NCI-H187 treated with DMSO at 0.1 percent for 48 hours (cell line): ENCODE results near the gene KRTAP5-6.
"Not testable (repeated sequence)": the region's sequence is repeated elsewhere in the genome, so short reads cannot be mapped to it uniquely, and the experiment has no call there.

Source experiments
- DNase-seq: peaks from one replicate; lab custom pipeline; 2025; lab: John Stamatoyannopoulos, UW

Gene KRTAP5-6

DNA sequence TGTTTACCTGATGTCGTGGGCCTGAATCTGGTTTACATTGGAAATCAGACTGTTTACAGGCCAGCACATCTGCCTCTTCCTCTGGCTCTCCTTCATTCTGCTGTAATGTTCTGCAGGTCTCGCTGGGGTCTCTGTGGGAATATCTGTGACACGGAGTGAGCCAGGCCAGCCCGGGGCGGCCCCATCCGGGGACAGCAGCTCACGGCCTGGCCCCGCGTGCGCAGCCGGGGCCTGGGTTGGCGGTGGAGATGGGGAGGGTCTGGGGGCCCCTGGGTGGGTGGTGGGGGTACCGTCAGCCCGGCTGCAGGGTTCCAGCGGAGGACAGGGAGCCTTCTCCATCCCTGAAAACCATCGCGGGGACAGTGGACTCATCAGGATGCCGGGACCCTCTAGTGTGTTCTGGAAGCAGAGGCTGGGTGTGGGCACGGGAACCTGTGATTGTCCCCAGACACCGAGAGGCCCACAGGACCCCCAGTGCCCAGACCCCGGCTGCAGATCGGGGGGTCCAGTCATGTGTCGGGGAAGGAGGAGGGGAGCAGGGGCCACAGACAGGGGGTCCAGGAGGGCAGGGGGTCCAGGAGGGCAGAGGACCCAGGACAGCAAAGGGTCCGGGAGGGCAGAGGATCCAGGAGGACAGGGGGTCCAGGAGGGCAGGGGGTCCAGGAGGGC lies 13.0 kb upstream of the KRTAP5-6 start:
- DNase-seq = not testable (repeated sequence)

DNA sequence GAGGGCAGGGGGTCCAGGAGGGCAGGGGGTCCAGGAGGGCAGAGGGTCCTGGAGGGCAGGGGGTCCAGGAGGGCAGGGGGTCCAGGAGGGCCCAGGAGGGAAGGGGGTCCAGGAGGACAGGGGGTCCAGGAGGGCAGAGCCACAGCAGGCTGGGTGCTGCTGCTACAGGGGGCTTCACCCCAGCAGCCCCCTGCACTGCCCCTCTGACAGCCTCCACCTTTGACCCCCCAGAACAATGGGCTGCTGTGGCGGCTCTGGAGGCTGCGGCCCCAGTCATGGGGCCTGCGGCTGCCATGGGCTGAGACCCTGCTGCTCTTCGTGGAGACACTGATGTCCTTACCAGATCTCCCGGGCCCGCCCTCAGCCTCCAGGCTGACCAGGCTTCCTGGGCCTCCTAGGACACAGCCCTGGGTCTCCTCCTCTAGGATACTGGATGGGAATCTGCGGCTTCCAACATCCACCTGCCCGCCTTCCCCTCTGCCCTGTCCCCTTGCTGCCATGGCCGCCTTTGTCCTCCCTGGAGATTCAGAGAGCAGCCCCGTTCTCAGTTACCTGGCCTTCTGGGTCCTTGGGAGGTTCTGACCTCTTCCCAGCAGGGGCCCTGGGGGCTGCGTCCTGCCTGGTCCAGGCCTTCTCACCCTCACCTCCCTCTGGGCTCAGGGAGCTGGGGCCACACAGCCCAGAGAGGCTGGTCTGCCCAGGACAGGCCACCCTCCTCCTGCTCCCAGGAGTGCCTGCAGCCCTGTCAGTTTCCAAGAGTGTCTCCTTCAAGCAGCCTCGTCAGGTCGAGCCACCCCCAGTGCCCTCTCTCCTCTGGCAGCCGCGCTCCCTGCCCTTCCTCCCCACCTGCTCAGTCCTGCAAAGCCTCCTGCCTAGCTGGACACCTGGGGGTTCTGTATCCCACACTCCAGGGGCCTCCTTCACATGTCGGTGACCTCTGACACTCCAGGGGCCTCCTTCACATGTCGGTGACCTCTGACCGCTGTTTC lies 11.8 kb upstream of the KRTAP5-6 start:
- DNase-seq = not testable (repeated sequence)

DNA sequence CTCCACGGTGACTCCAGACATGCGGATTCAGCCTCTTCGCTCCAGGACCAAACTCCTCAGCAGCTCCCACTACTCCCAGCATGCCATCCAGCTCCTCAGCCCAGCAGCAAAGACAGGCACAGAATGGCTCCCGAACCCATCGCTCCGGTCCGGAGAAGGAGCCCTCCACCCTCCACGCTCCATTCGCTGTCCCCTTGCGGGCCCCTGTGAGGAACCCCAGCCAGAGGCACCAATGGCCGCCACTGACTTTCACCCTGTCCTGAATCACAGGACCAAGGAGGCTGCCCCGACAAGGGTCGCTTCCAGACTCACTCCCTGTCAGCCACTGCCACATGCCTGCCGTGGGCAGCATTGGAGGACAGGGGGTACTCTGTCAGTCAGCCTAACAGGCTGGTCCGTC lies 10.8 kb upstream of the KRTAP5-6 start:
- not testable (repeated sequence) for DNase-seq

DNA sequence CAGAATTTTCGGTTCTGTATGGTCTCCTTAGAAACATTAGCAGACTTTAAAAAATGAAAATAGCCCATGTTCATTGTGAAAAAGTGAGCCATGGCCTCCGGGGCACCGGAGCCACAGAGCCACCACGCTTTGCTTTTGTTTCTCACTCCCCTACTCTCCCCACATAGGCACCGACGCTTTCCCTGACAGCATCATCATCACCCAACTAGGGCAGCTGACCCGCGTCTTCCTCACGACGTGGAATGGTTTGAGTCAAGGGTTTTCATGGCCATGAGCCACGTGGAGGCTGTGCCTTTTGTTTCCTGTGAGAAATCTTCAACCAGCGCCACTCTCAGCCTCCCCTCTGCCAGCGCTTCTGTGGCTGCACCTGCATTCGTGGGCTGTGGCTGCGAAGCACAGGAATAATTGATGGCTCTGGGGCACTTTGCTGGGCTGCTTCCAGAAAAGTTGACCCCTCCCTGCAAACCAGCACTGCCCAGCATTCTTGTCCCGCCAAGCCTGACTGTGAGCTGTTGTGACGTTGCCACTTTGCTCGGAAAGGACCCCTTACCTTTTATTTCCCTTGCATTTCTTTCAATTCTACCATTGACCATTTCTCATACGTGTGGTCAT lies 8.6 kb upstream of the KRTAP5-6 start:
- not testable (repeated sequence) for DNase-seq

DNA sequence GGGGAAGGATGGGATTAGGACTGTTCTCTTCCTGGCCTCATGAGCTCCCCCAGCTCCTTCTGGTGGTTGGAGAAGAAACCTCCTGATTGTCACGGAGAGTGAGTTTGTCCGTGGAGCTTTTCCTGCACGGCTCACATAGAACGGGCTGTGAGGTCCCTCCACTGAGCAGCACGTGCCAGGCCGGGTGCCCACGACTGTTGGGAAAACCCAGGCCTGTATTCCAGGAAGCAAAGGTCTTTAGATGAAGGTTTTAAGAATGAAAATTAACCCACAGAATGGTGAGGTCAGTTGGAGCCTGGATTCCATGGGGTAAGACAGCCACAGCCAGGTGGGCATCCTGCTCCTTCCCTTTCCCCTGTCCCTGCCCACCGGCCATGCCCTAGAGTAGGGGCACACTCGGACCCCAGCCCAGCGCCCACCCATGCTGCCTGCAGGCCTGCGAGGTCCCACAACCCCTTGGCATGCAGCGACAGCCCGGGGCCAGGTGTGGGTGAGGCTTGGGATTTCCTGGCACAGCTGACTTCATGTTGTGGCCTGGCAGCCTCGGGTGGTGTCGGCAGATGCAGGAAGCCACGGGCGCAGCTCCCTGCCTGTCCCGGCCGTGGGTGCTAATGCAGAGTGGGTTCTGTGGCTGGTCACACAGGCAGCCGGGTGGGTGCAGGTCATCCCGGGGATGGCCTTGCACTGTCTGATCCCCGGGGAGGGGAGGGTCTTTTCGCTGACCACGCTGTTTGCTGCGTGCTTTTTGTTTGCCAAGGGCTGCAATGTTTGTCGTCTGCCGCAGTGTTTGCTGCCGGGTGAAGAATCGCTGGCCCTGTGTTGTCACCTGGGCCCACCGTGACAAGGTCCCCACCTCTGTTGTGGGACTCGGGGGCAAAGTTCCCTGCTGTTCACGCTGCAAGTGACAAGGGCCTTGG lies 7.5 kb upstream of the KRTAP5-6 start:
- not testable (repeated sequence) for DNase-seq

DNA sequence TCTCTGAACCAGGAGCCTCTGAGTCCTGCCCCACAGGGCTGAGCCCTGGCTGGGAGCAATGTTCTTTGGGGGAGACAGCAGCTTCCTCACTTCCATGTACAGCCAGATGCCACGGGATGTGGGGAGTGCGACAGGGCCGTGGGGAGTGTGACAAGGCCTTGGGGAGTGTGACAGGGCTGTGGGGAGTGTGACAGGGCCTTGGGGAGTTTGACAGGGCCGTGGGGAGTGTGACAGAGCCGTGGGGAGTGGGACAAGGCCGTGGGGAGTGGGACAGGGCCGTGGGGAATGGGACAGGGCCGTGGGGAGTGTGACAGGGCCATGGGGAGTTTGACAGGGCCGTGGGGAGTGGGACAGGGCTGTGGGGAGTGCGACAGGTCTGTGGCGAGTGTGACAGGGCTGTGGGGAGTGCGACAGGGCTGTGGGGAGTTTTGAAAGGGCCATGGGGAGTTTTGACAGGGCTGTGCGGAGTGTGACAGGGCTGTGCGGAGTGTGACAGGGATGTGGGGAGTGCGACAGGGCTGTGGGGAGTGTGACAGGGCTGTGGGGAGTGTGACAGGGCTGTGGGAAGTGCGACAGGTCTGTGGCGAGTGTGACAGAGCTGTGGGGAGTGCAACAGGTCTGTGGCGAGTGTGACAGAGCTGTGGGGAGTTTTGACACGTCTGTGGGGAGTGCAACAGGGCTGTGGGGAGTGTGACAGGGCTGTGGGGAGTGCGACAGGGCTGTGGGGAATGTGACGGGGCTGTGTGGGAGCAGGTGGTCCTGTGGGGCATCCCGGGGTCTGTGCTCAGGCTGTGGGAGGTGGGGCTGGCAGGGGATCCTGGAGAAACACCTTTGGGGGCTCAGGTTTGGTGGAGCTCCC lies 6.6 kb upstream of the KRTAP5-6 start:
- no peak for DNase-seq

DNA sequence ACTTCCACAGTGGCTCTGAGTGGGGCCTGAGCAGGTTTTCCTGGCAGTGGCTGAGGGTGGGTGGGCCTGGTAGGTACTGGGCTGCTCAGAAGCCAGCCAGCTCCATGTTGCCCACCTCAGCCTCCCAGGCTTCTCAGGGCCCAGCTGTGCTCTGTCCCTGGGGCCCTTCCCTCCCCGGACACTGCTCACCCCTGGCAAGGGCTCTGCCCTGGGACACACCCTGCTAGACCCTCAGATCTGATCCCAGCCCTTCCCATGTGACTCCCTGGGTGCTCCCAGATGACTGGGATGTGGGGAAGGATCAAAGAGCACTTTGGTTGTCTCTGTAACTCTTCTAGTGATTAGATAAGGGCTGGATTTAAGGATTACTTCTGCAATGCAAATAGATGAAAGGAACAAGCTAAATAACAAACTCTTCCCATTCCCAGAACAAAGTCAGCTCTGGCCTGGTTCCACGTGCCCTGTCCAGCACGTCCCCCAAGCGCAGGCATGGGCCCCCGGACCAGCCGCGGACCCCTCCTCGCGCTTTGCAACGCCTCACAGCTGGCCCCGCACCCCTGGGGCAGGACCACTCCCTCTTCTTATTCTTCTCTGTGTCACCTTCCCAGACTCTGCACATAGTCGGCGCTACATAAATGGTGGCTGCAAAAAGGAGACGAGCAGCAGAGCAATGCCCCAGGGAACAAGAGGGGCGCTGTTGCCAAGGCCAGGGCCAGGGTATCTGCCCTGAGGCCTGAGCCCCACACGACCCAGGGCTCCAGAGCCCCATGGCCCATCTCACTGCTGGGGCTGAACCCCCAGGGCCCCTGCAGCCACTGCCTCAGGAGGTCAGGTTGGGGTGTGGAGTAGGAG lies 5.7 kb upstream of the KRTAP5-6 start:
- DNase-seq = no peak

DNA sequence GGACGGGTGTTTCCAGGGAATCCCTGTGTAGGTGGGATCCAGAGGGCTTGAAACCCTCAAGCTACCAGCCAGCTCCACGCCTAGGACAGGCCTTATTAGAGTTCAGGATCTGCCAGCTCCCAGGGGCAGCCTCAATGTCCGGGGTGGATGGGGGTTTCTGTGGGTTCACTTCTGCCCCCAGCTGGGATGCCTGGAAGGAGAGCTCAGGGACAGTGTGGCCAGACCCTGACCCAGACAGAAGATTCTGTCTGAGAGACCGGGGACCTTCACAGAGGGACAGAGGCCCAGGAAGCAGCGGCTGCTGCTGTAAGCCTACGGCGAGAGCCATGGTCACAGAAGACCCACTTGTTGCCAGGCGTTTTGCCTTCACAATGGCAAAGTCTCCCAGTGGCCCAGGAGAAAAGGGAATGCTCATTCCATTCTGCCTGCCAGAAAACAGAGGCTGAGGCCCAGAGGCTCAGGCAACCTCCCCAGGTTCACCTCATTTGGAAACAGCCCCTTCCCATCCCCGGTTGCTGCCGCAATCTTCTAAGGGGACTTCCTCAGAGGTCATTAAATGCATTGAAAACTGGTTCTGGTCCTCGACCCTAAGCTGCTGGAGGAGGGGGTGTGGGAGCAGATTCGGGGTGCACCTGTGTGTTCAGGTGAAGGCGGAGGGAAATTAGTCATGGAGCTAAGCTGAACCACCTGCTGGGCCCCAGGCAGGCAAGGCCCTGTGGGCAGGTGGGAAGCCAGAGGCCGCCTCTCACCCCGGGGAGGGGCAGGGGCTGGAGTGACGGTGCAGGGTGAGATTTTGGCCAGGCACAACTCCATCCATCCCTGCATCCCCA lies 4.9 kb upstream of the KRTAP5-6 start:
- DNase-seq = no peak

DNA sequence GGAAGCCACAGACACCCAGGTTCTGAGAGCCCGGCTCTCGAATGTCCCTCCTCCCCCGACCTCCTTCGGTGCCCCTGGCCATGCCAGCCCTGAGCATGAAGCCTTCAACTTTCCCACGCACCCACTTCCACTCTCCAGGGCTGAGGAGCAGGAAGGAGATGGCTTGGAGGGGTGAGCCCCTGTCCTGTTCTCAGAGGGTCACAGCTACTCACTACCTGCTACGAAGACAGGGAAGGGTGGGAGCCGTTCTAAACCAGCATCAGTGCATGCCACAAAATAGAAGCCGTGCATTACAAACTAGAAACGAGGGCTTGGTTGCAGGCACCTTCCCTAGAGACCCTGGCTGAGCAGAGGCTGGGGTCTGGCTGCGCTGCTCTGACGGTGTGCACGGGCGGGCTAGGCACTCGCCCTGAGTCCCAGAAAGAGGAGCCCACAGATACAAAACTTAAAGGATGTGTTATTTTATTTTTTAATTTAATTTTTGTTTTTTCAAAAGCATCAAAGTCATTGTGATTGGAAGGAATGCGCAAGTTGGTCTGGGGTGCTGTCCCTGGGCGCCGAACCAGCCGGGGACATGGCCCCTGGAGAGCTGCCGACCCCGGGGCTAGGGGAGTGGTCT lies 4.2 kb upstream of the KRTAP5-6 start:
- no peak for DNase-seq

DNA sequence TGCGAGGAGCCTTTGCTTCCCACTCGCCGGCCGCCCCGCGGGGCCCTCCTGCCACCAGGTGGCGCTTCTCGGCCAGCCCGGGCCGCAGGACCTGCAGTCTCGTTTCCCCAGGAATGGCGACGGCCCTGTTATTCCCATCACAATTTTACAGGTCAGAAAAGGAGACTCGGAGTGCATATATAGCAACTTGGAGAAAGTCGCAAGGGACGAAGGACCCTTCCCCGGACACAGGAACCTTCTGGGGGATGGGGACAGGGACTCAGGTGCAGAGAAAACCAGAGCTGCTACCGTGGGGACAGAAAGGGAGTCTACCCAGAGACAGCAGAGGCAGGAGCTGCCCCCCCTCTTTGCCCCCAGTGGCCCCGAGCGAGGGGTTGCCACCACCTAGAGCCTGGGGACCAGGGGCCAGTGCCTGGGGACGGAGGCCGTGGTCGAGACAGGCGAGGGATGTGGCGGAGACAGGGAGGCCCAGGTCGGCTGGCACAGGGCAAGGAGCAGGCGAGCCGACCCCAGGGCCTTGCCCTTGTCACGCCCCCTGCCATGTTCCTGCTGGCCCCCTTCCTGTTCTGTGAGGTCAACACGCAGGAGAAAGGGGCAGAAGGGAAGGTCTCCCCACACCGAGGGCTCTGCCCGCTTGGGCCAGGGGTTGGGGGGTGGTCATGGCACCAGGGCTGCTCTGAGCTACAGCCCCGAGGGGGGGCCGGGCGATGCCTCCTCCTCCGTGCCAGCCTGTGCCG lies 3.5 kb upstream of the KRTAP5-6 start:
- no peak for DNase-seq

DNA sequence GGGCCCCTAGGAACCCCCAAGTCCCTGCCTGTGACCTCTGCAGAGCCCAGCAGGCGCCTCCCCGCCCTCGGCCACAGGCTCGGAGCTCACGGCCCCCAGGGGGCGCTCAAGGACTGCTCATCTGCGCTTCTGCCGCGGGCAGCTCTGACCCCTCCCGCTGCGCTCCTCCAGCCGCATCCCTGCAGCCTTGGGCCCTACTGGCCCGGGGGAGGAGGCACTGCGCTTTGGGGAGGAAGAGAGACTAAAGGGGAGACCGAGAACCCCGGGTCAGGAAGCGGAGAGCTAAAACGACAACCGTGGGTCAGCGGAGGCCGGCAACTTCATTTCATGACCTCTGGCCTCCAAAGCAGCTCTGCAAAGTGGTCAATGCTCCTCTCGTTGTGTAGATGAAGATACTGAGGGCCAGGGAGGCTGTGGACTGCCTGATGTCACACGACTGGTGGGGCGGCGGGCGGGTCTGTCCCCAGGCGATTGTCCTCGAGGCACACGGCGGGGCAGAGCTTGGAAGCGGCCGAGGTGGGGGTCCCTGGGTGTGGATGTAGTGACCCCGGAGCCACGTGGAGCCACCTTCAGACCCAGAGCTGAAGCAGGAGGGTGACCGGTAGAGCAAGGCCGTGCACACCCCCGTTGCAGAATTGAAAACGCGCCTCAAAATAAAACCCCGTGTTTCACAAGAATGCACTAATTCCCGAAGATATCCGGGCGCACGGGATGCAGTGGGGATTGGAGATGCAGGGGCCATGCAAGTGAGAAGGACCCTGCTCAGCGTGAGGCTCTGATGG lies 2.7 kb upstream of the KRTAP5-6 start:
- no peak for DNase-seq

DNA sequence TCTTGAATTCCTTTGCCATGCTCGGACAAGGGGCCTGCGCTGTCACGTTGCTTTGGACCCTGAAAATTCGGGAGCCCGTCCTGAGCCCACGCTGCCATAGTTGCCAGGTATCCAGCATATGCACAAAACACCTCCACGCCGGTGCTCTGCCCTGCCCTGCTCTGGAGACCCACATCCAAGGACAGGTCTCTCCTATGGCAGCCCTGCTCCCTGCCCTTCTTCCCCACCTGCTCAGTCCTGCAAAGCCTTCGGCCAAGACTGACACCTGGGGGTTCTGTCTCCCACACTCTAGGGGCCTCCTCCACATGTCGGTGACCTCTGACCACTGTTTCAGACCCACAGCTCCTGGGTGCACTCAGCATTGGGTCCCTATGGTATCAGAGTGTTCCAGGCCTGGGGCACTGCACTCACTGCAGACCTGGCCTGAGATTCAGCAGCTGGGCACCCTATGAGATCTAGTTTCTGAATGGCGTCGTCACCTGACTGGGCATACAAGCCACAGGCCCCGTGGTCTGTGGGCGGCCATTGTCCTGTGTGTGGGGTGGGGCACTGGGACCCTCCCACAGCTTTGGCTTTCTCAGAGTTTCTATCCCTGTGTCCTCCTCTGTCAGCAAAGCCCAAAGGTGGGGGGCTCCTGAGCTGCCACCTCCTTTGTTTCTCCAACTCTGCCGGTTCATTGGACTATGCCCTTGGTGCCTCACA lies 2.0 kb upstream of the KRTAP5-6 start:
- DNase-seq = no peak

DNA sequence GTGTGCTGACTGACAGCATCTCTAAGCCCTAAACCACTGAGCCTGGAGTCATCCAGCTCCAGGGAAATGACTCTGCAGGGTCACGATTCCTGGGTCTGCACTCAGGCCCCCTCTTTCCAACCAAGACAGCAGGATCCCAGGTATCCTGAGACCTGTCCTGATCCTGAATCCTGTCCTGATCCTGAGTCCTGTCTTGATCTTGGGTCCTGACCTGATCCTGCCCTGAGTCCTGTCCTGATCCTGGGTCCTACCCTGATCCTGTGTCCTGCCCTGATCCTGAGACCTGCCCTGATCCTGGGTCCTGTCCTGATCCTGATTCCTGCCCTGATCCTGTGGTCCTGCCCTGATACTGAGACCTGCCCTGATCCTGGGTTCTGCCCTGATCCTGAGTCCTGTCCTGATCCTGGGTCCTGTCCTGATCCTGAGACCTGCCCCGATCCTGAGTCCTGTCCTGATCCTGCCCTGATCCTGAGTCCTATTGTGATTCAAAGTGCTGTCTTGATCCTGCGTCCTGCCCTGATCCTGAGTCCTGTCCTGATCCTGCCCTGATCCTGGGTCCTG lies 1.4 kb upstream of the KRTAP5-6 start:
- no peak for DNase-seq

DNA sequence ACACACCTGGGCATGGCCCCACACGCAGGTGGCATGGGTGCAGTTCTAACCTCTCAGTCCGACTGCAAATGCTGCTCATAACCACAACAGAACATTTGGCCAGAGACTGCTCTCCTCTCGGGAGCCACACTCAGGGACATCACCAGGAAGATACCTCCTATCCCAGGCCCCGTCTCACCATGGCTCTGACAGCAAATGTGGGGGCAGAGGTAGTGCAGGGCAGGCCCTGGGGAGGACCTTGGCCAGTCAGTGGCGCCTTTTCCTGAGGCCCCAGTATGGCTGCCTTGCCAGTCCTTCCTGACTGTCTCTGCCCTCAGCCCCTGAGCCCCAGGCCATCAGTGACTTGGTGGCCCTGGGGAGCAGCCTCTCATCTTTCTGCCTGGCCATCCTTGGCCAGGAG lies 2.8 kb downstream of the KRTAP5-6 start:
- no peak for DNase-seq

DNA sequence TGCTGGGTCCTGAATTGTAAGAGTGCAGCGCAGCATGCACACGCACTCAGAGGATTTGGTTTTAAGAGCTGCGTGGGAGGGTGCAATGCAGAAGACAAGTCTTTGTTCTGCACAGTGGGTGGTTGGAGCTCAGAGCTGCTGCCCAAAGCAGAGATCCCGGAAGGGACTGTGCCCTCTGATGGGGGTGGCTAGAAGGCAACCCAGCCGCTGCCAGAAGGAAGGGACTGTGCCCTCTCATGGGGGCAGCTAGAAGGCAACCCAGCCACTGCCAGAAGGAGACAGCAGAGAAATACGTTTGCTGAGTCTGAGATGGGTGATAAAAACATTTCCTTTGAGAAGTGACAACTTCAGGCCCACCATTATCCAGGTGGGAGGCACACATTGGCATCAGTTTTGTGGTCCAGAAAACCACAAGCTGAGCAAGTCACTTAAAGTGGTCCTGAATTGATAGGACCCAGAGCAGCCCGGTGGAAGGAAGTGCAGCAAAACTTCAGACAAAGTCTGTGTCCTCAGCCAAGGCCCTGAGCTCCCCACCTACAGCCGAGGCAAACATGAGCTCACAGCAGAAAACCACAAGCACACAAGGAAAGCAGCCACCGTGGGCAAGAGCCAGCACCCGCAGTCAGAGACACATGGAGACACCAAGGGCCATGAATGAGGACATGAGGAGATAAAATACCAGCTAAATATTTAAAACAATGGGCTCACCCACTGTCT lies 4.3 kb downstream of the KRTAP5-6 start:
- DNase-seq = no peak
